GM12878 (cell line): Measurements from ENCODE around the gene EHBP1.

Experiments used
- EP300 ChIP-seq, 2 experiments: fragments of 150-350 bp in 1 of 2; IDR thresholded peaks; 2 replicates each; pipeline ENCODE4 v1.6.1; 2011 to 2012; ENCODE audit warnings: low read depth in 2 of 2, low read length in 2 of 2, borderline replicate concordance in 1 of 2, improper control_type of control experiment in 1 of 2, inconsistent platforms in 1 of 2; ENCODE audit not compliant: control insufficient read depth in 1 of 2
- ESRRA ChIP-seq: IDR thresholded peaks from 2 replicates; pipeline ENCODE4 v1.6.1; 2012; ENCODE audit warnings: mild to moderate bottlenecking, low read length, improper control_type of control experiment
- EZH2 ChIP-seq: IDR thresholded peaks from 2 replicates; pipeline ENCODE4 v1.6.1; 2012; ENCODE audit warnings: low read depth, mild to moderate bottlenecking, control low read depth, inconsistent platforms, low read length, borderline replicate concordance; ENCODE audit not compliant: control insufficient read depth
- HCFC1 ChIP-seq: fragments of 150-350 bp; IDR thresholded peaks from 2 replicates; pipeline ENCODE4 v1.6.1; 2014; ENCODE audit warnings: low read length
- NFYB ChIP-seq: IDR thresholded peaks from 2 replicates; pipeline ENCODE4 v1.6.1; 2011; ENCODE audit warnings: low read depth, mild to moderate bottlenecking, low read length, improper control_type of control experiment, moderate library complexity; ENCODE audit not compliant: insufficient read depth
- POLR2AphosphoS5 ChIP-seq: IDR thresholded peaks from 2 replicates; pipeline ENCODE4 v1.6.1; 2011; ENCODE audit warnings: mild to moderate bottlenecking, low read length, inconsistent platforms
- RFX5 ChIP-seq: IDR thresholded peaks from 2 replicates; pipeline ENCODE4 v1.6.1; 2011; ENCODE audit warnings: low read depth, low read length, improper control_type of control experiment
- TAF1 ChIP-seq: IDR thresholded peaks from 2 replicates; pipeline ENCODE4 v1.6.1; 2011; ENCODE audit warnings: mild to moderate bottlenecking, low read depth, low read length, borderline replicate concordance
- TF ChIP-seq, protein P1 (sequence below), 3 experiments: IDR thresholded peaks in 2 of 3; conservative IDR thresholded peaks in 1 of 3; 2 replicates each; pipeline ENCODE4 v1.5.1; 2011; ENCODE audit warnings: low read depth in 3 of 3, low read length in 3 of 3, mild to moderate bottlenecking in 3 of 3, control low read depth in 2 of 3, moderate library complexity in 2 of 3, inconsistent platforms in 1 of 3, mixed read lengths in 1 of 3; ENCODE audit not compliant: control insufficient read depth in 2 of 3, insufficient read depth in 1 of 3; ENCODE audit errors: extremely low read depth in 1 of 3
- TF ChIP-seq, protein P2 (sequence below): IDR thresholded peaks from 2 replicates; pipeline ENCODE4 v1.6.1; 2012; ENCODE audit warnings: low read length, inconsistent platforms
- TF ChIP-seq, protein P3 (sequence below): IDR thresholded peaks from 2 replicates; pipeline ENCODE4 v1.6.1; 2012; ENCODE audit warnings: low read depth, low read length, improper control_type of control experiment
- TF ChIP-seq, protein P4 (sequence below): IDR thresholded peaks from 2 replicates; pipeline ENCODE4 v1.6.1; 2012; ENCODE audit warnings: low read depth, low read length, improper control_type of control experiment

DNA sequence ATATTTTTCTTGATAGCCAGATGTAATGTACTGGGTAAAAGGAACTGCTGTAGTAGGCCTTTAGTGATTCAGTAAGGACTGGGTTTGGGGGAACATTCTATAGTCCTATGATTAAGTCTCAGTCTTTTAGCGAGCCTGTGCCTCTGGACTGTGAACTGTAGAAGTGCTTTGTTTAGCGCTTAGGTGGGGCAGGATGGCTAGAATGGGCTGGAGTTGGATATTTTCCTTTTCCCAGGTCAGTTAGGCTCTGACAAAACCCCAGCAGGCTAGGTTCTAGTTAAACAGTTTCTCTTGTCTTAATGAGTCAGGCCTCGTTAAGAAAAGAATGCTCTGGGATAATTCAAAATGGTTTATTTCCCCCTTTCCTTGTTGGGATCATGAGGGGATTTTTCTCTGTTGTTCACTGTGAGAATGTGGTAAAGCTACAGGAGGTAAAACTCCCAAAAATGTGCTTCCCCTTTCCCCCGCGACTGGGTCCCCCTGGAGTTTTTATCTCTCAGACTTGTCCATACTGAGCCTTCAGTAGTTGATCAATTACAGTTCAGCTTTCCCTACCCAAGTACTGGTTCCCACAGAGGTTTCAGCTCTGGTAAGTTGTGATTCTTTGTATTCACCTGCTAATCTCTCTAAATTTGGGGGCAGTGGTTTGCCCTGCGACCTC is 31.5 kb downstream of the EHBP1 start:
- TF ChIP-seq POLR2AphosphoS5 (no peak), HCFC1 (no peak), TAF1 (no peak), ESRRA (no peak), RFX5 (no peak), EP300 (IDR thresholded peaks at IDR 0.05; ENCODE audit: borderline replicate concordance in 1 of 2, control insufficient read depth in 1 of 2, low read depth in 2 of 2, low read length in 2 of 2) (no peak), NFYB (no peak), EZH2 (no peak)
- TF ChIP-seq, protein P1, sequence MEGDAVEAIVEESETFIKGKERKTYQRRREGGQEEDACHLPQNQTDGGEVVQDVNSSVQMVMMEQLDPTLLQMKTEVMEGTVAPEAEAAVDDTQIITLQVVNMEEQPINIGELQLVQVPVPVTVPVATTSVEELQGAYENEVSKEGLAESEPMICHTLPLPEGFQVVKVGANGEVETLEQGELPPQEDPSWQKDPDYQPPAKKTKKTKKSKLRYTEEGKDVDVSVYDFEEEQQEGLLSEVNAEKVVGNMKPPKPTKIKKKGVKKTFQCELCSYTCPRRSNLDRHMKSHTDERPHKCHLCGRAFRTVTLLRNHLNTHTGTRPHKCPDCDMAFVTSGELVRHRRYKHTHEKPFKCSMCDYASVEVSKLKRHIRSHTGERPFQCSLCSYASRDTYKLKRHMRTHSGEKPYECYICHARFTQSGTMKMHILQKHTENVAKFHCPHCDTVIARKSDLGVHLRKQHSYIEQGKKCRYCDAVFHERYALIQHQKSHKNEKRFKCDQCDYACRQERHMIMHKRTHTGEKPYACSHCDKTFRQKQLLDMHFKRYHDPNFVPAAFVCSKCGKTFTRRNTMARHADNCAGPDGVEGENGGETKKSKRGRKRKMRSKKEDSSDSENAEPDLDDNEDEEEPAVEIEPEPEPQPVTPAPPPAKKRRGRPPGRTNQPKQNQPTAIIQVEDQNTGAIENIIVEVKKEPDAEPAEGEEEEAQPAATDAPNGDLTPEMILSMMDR (IDR thresholded peaks at IDR 0.05 in 2 of 3, conservative IDR thresholded peaks at IDR 0.05 in 1 of 3; ENCODE audit: control insufficient read depth in 2 of 3, extremely low read depth in 1 of 3, insufficient read depth in 1 of 3, low read depth in 3 of 3, low read length in 3 of 3) = no peak
- TF ChIP-seq, protein P2, sequence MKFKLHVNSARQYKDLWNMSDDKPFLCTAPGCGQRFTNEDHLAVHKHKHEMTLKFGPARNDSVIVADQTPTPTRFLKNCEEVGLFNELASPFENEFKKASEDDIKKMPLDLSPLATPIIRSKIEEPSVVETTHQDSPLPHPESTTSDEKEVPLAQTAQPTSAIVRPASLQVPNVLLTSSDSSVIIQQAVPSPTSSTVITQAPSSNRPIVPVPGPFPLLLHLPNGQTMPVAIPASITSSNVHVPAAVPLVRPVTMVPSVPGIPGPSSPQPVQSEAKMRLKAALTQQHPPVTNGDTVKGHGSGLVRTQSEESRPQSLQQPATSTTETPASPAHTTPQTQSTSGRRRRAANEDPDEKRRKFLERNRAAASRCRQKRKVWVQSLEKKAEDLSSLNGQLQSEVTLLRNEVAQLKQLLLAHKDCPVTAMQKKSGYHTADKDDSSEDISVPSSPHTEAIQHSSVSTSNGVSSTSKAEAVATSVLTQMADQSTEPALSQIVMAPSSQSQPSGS = peak; percentile 63; the same call in 1 of the 2 replicates
- TF ChIP-seq, protein P3, sequence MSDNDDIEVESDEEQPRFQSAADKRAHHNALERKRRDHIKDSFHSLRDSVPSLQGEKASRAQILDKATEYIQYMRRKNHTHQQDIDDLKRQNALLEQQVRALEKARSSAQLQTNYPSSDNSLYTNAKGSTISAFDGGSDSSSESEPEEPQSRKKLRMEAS = no peak
- TF ChIP-seq, protein P4, sequence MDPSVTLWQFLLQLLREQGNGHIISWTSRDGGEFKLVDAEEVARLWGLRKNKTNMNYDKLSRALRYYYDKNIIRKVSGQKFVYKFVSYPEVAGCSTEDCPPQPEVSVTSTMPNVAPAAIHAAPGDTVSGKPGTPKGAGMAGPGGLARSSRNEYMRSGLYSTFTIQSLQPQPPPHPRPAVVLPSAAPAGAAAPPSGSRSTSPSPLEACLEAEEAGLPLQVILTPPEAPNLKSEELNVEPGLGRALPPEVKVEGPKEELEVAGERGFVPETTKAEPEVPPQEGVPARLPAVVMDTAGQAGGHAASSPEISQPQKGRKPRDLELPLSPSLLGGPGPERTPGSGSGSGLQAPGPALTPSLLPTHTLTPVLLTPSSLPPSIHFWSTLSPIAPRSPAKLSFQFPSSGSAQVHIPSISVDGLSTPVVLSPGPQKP = no peak
